HUES6 (cell line): ENCODE data around the gene OGFR.

Experiments
- H3K27ac ChIP-seq: 2 replicates; pipeline ENCODE4 v1.7.0; 2013; ENCODE audit warnings: low read depth, mild to moderate bottlenecking, low read length, inconsistent platforms
- H3K27me3 ChIP-seq: 2 replicates; pipeline ENCODE4 v1.6.1; 2013; ENCODE audit warnings: low read length; ENCODE audit not compliant: control insufficient read depth, insufficient read depth
- H3K36me3 ChIP-seq: 2 replicates; pipeline ENCODE4 v1.6.1; 2013; ENCODE audit warnings: low read length; ENCODE audit not compliant: control insufficient read depth, insufficient read depth
- H3K4me1 ChIP-seq: 2 replicates; pipeline ENCODE4 v1.6.1; 2013; ENCODE audit warnings: low read length; ENCODE audit not compliant: control insufficient read depth, insufficient read depth
- H3K4me3 ChIP-seq: 2 replicates; pipeline ENCODE4 v1.5.1; 2013; ENCODE audit warnings: low read depth, low read length
- H3K9ac ChIP-seq: one replicate; pipeline ENCODE4 v1.6.1; 2013; ENCODE audit warnings: mild to moderate bottlenecking, low read length
- H3K9me3 ChIP-seq: 2 replicates; pipeline ENCODE4 v1.6.1; 2013; ENCODE audit warnings: low read depth, low read length; ENCODE audit not compliant: control insufficient read depth, insufficient read depth

The OGFR gene

GRCh38 chr20:62776692-62777527 is 27.7 kb upstream of the OGFR start:
- Histone ChIP-seq H3K36me3 (no peaks in the 10 kb centered on the region), H3K4me1 (peaks cover 13% of the 10 kb centered on the region; the same call in 1 of the 2 replicates), H3K9me3 (no peaks in the 10 kb centered on the region), H3K27me3 (no peaks in the 10 kb centered on the region), H3K9ac (no peak overlapping the region), H3K4me3 (peak overlapping the region; percentile 36), H3K27ac (no peak overlapping the region)

GRCh38 chr20:62777528-62777830 is 27.2 kb upstream of the OGFR start:
- no peaks in the 10 kb centered on the region for H3K9me3 ChIP-seq
- no peaks in the 10 kb centered on the region for H3K36me3 ChIP-seq
- H3K4me3 ChIP-seq, result no peak overlapping the region
- no peak overlapping the region for H3K9ac ChIP-seq
- peaks cover 13% of the 10 kb centered on the region; the same call in 1 of the 2 replicates for H3K4me1 ChIP-seq
- H3K27me3 ChIP-seq, result no peaks in the 10 kb centered on the region
- no peak overlapping the region for H3K27ac ChIP-seq

GRCh38 chr20:62778058-62778457 is 26.6 kb upstream of the OGFR start:
- no peak overlapping the region for H3K9ac ChIP-seq
- no peaks in the 10 kb centered on the region for H3K27me3 ChIP-seq
- H3K4me3 ChIP-seq, result no peak overlapping the region
- no peaks in the 10 kb centered on the region for H3K9me3 ChIP-seq
- peaks cover 16% of the 10 kb centered on the region; the same call in 1 of the 2 replicates for H3K4me1 ChIP-seq
- no peak overlapping the region for H3K27ac ChIP-seq
- no peaks in the 10 kb centered on the region for H3K36me3 ChIP-seq

- H3K9me3 ChIP-seq, result no peaks in the 10 kb centered on the region
- H3K4me3 ChIP-seq, result no peak overlapping the region
- no peaks in the 10 kb centered on the region for H3K27me3 ChIP-seq
- H3K4me1 ChIP-seq, result peaks cover 16% of the 10 kb centered on the region; the same call in 1 of the 2 replicates
- H3K36me3 ChIP-seq, result no peaks in the 10 kb centered on the region
- no peak overlapping the region for H3K9ac ChIP-seq
- H3K27ac ChIP-seq, result no peak overlapping the region
Measured at GRCh38 chr20:62778601-62779416, 25.8 kb upstream of the OGFR start.

GRCh38 chr20:62779417-62779685 is 25.3 kb upstream of the OGFR start:
- Histone ChIP-seq H3K27ac (no peak overlapping the region), H3K4me1 (peaks cover 16% of the 10 kb centered on the region; the same call in 1 of the 2 replicates), H3K27me3 (no peaks in the 10 kb centered on the region), H3K9me3 (no peaks in the 10 kb centered on the region), H3K36me3 (no peaks in the 10 kb centered on the region), H3K4me3 (no peak overlapping the region), H3K9ac (no peak overlapping the region)

GRCh38 chr20:62780204-62780603 is 24.4 kb upstream of the OGFR start:
- Histone ChIP-seq H3K4me1 (peaks cover 16% of the 10 kb centered on the region; the same call in 1 of the 2 replicates), H3K27ac (no peak overlapping the region), H3K9me3 (no peaks in the 10 kb centered on the region), H3K27me3 (no peaks in the 10 kb centered on the region), H3K9ac (no peak overlapping the region), H3K36me3 (no peaks in the 10 kb centered on the region), H3K4me3 (no peak overlapping the region)

- no peaks in the 10 kb centered on the region for H3K27me3 ChIP-seq
- H3K9me3 ChIP-seq, result no peaks in the 10 kb centered on the region
- no peak overlapping the region for H3K4me3 ChIP-seq
- H3K4me1 ChIP-seq, result peaks cover 16% of the 10 kb centered on the region; the same call in 1 of the 2 replicates
- no peak overlapping the region for H3K9ac ChIP-seq
- H3K36me3 ChIP-seq, result no peaks in the 10 kb centered on the region
- H3K27ac ChIP-seq, result no peak overlapping the region
Measured at GRCh38 chr20:62780696-62781095, 23.9 kb upstream of the OGFR start.

GRCh38 chr20:62782149-62782892 is 22.3 kb upstream of the OGFR start:
- Histone ChIP-seq H3K27ac (no peak overlapping the region), H3K27me3 (no peaks in the 10 kb centered on the region), H3K9me3 (no peaks in the 10 kb centered on the region), H3K4me1 (peaks cover 8% of the 10 kb centered on the region; the same call in 1 of the 2 replicates), H3K4me3 (no peak overlapping the region), H3K9ac (no peak overlapping the region), H3K36me3 (no peaks in the 10 kb centered on the region)

GRCh38 chr20:62782893-62783278 is 21.7 kb upstream of the OGFR start:
- H3K9me3 ChIP-seq, result no peaks in the 10 kb centered on the region
- H3K9ac ChIP-seq, result no peak overlapping the region
- H3K36me3 ChIP-seq, result no peaks in the 10 kb centered on the region
- H3K27ac ChIP-seq, result no peak overlapping the region
- peaks cover 8% of the 10 kb centered on the region; the same call in 1 of the 2 replicates for H3K4me1 ChIP-seq
- H3K4me3 ChIP-seq, result no peak overlapping the region
- H3K27me3 ChIP-seq, result no peaks in the 10 kb centered on the region

GRCh38 chr20:62784497-62784896 is 20.1 kb upstream of the OGFR start:
- Histone ChIP-seq H3K4me1 (peaks cover 3% of the 10 kb centered on the region; the same call in 1 of the 2 replicates), H3K9ac (no peak overlapping the region)

More at GRCh38 chr20:62784497-62784896, 20.1 kb upstream of the OGFR start:
- no peak overlapping the region for H3K4me3 ChIP-seq
- no peaks in the 10 kb centered on the region; the same call in 1 of the 2 replicates for H3K27me3 ChIP-seq
- no peaks in the 10 kb centered on the region for H3K36me3 ChIP-seq
- no peak overlapping the region for H3K27ac ChIP-seq
- H3K9me3 ChIP-seq, result no peaks in the 10 kb centered on the region
